GM21786 (cell line): ENCODE data around the gene UFSP1.
"Not testable (repeated sequence)": the region's sequence is repeated elsewhere in the genome, so short reads cannot be mapped to it uniquely, and the experiment has no call there.

ENCODE experiments used
- ATAC-seq: cut with Tn5 transposase; IDR thresholded peaks from one replicate; pipeline ENCODE4 v1.9.1; 2021; ENCODE audit not compliant: unreplicated experiment

UFSP1 gene

DNA sequence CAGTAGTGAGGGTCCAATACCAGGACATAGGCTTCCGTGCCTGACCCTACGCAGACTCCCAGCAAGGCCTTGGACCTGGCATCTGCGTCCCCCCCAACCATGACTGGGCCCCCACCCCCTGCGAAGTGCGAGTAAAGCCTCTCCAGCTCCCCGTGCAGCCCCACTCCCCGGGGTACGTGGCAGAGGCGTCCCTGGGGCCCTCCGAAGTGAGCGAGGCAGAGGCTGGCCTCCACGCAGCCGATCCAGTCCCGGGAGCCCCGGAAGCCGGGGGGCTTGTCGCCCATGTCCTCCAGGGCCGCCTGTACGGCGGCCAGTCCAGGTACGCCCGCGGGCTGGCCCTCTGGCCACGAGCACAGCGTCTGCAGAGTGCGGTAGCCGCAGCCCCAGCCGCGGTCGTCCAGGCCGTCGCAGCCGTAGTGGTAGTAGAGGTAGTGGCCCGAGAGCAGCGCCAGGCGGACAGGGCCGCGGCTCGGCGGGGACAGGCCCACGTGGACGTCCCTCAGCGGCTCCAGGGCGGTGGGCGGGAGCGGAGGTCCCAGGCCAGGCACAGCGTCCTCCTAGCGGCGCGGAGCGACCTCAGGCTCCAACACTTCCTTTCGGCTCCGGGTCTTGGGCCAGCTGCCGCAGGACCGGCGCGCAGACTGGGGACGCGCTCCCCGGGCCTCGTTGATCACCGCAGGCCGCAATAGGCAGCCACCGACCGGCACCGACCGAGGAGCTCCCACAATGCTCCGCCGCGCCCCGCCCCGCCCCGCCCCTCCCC lies at the start of gene UFSP1:
UFSP1 (minus strand) TSS at position 728 of the 763 bp plus-strand sequence; CDS start at position 284, 444 bp downstream.
- peak; percentile 13 for ATAC-seq

DNA sequence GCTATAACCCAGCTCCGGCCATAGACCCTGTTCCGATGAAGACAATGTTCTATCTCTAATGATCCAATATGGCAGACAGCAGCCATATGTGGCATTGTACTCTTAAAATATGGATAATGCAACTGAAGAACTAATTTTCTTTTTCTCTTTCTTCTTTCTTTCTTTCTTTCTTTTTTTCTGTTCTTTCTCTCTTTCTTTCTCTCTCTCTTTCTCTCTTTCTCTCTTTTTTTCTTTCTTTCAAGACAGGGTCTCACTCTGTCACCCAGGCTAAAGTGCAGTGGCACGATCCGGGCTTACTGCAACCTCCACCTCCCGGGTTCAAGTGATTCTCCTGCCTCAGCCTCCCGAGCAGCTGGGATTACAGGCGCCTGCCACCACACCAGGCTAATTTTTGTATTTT lies 46.7 kb upstream of the UFSP1 start:
- not testable (repeated sequence) for ATAC-seq

GRCh38 chr7:100935381-100935780 lies 45.9 kb upstream of the UFSP1 start:
- ATAC-seq: not testable (repeated sequence)

DNA sequence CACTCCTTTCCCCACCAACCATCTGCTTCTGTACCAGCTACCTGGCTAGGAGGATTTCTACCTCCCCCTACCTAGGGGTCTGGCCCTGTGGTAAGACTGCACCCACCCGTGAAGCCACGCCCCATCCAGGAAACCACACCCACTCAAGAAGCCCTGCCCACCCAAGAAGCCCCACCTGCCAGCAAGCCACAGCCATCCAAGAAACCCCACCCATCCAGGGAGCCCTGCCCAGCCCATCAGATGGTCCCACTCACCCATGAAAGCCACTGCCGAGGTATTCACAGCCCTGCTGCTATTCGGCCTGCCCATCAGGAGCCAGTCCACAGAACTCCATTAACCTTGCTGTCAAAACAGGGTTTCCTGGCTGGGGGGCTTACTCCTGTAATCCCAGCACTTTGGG lies 44.2 kb upstream of the UFSP1 start:
- no peak for ATAC-seq

GRCh38 chr7:100929808-100930174 lies 40.3 kb upstream of the UFSP1 start:
- no peak for ATAC-seq

GRCh38 chr7:100923616-100924015 lies 34.1 kb upstream of the UFSP1 start:
- not testable (repeated sequence) for ATAC-seq

DNA sequence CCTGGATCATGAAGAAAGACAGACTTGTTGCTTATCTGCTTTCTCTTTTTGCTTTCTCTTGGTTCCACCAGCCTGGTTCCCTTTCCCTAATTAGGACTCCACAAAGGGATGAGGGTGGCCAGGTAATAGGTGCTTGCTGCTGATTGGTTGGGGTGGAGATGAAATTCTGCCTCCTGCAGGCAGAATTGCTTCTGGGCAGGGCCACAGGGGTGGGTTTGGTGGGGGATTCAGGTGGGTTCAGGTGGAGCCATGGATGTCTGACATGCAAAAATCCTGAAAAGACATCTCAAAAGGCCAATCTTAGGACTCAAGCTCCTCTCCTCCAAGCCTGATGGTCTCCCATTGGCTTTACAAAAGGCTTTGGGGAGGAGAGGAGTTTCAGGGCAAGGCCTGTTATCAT lies 31.5 kb upstream of the UFSP1 start:
- no peak for ATAC-seq

DNA sequence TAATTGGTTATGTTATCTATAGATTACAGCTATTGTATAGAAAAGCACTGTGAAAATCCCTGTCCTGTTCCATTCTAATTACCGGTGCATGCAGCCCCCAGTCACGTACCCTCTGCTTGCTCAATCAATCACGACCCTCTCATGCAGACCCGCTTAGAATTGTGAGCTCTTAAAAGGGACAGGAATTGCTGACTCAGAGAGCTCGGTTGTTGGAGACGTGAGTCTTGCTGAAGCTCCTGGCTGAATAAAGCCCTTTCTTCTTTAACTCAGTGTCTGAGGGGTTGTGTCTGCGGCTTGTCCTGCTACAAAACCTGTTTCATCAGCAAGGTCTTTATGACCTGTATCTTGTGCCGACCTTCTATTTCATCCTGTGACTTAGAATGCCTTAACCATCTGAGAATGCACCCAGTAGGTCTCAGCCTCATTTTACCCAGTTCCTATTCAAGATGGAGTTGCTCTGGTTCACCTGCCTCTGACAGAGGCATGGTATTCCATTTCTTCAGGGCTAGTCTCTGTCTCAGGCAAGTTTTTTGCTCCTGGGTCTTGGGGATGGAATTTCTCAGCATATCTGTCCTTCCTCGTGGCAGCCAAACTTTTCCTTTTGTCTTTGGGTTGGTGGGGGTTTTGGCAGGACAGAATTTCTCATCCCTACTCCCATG lies 30.4 kb upstream of the UFSP1 start:
- not testable (repeated sequence) for ATAC-seq

GRCh38 chr7:100919335-100919734 lies 29.8 kb upstream of the UFSP1 start:
- ATAC-seq: not testable (repeated sequence)

GRCh38 chr7:100914879-100915447 lies 25.4 kb upstream of the UFSP1 start:
- no peak for ATAC-seq

DNA sequence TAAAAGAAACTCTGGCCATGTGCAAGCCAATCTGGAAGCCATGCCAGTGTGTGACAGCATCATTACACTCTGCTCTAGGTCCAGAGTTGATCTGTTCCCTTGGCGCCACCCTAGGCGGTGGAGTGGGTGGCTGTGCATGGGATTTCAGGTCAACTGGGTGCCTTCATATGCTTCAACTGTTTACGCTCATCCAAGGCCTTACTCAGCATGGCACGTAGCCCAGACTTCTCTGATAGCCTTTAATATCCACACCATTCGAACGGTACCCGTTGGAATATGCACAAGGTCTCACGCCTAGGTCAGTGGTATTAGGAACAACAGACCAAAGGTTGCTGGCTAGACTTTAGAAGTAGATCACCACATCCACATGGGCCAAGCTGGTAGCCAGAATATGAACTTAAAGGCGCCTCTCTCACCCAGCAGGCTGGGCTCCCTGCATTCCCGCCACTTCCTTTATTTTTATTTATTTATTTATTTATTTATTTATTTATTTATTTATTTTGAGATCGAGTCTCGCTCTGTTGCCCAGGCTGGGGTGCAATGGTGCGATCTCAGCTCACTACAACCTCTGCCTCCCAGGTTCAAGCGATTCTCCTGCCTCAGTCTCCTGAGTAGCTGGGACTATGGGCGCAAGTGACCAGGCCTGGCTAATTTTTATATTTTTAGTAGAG lies 24.8 kb upstream of the UFSP1 start:
- no peak for ATAC-seq

- ATAC-seq: no peak
Observed at GRCh38 chr7:100911484-100911883, 22.0 kb upstream of the UFSP1 start.

DNA sequence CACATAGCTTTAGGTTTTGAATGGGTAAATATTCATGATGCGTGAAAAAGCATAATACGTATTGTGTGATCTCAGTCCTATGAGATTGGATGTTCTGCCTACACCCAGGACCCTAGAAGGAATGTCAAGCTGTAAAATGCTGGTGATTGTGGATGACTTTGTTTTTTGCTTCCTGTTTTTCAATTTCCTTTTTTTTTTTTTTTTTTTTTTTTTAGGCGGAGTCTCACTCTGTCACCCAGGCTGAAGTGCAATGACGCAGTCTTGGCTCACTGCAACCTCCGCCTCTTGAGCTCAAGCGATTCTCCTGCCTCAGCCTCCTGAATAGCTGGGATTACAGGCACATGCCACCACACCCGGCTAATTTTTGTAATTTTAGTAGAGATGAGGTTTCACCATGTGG lies 20.9 kb upstream of the UFSP1 start:
- ATAC-seq: not testable (repeated sequence)

DNA sequence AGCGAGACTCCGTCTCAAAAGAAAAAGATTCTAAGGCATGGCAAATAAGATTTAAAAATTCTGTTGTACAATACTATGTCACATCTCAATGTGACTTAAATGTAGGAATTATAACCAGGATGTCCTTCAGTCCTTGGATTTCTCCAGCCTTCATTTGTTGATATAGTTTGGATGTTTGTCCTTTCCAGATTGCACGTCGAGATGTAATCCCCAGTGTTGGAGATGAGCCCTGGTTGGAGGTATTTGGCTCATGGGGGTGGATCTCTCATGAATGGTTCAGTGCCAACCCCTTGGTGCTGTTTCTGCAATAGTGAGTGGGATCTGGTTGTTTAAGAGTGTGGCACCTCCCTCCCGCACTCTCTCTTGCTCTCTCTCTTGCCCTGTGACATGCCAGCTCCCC lies 19.0 kb upstream of the UFSP1 start:
- no peak for ATAC-seq

- ATAC-seq: no peak
Observed at GRCh38 chr7:100902638-100903037, 13.1 kb upstream of the UFSP1 start.

DNA sequence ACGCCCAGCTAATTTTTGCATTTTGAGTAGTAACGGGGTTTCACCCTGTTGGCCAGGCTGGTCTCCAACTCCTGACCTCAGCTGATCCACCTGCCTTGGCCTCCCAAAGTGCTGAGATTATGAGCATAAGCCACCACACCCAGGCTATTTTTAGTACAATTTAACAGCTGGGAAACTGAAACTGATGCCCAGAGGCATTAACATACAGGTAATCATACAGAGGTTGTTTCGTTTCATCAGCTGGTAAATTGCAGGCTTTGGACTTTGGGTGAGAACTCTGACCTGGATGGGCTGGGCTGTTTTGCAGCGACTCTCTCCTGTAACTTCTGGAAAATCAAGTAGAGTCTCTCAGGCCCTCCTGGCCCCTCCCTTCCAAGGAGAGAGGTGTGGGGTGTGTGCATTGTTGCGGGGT lies 12.4 kb upstream of the UFSP1 start:
- ATAC-seq: no peak

DNA sequence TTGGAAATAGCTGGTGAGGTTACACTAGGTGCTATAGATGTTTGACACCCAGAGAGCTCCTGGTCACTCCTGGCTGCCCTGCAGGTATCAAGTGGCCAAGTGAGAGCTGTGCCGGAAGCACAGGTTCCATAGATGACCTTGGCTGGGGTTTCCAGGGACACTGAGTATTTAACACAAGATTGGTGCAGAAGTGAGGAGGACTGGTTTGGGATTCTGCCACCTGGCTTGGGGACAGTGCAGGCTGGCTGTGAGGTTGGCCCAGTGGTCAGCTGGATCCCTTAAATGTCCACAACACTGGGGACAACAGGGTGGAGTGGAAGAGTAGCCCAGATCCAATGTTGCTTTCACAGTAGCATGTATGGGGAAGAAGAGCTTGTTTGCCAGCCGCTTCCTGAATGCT lies 11.5 kb upstream of the UFSP1 start:
- no peak for ATAC-seq

DNA sequence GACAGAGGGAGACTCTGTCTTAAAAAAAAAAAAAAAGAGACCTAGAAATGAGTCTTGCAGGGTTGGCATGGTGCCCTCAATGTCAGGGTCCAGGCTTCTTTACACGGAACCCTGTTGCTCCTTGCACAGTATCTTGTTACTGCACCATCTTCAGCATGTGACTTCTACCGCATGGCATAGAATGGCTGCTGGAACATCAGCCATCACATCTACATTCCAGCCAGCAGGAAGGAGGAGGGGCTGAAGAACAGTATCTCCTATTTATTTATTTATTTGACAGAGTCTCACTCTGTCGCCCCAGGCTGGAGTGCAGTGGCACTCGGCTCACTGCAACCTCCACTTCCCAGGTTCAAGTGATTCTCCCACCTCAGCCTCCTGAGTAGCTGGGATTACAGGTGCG lies 9.9 kb upstream of the UFSP1 start:
- ATAC-seq: no peak

GRCh38 chr7:100897772-100898454 lies 8.4 kb upstream of the UFSP1 start:
- no peak for ATAC-seq

- no peak for ATAC-seq
Observed at GRCh38 chr7:100896732-100897608, 7.5 kb upstream of the UFSP1 start.
